GM18520 (cell line): Measurements from ENCODE around the gene B4GALT3.

ENCODE experiments used
- ATAC-seq: cut with Tn5 transposase; IDR thresholded peaks from one replicate; pipeline ENCODE4 v1.9.1; 2021; ENCODE audit not compliant: unreplicated experiment

Gene B4GALT3

GRCh38 chr1:161188381-161188780 is 11.1 kb upstream of the B4GALT3 start:
- no peak for ATAC-seq

- no peak for ATAC-seq
Observed at GRCh38 chr1:161187311-161187710, 10.0 kb upstream of the B4GALT3 start.

DNA sequence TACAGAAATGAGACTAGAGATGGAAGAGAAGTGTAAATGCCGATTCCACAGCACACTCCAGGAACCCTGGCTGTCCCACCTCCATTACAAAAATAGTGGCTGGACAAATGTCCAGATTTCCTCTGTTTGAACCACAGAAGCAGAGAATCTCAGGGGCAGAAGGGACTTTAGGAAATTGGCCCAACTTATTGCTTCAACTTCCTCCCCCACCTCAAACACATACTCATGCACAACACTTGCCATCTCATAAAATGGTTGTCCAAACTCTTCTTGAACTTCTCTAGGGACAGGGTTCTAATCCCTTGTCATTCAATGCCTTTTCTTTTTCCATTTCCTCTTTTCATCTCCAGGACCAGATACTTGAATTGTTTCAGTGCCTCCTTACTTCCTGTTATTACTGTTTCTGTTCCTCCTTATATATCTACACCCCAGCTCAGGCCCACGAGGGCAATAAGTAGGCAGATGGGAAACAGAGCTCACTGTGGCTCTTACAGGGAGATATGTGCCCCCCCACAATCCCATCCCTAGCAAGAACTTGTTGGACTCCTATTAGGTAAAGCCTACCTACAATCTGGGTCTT is 8.5 kb upstream of the B4GALT3 start:
- no peak for ATAC-seq

GRCh38 chr1:161185282-161185682 is 8.0 kb upstream of the B4GALT3 start:
- peak; percentile 67 for ATAC-seq

- peak; percentile 36 for ATAC-seq
Observed at GRCh38 chr1:161182214-161182613, 4.9 kb upstream of the B4GALT3 start.

GRCh38 chr1:161180639-161181038 is 3.3 kb upstream of the B4GALT3 start:
- no peak for ATAC-seq

- ATAC-seq: no peak
Observed at GRCh38 chr1:161179698-161180097, 2.4 kb upstream of the B4GALT3 start.

DNA sequence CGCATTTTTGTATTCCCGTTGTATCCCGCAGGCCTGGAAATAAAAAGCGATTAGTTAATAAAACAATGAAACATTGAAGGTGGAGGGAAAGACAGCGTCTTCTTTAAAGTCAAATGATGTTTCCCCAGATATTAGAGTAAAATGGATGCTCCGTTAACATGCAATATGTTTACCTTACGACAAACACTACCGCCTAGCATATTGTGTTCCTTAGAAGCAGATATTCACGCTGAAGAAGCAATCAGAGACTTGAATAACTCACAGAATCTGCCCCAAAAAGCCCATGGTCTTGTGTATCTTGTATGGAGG is 583 bp upstream of the B4GALT3 start:
- ATAC-seq: no peak

DNA sequence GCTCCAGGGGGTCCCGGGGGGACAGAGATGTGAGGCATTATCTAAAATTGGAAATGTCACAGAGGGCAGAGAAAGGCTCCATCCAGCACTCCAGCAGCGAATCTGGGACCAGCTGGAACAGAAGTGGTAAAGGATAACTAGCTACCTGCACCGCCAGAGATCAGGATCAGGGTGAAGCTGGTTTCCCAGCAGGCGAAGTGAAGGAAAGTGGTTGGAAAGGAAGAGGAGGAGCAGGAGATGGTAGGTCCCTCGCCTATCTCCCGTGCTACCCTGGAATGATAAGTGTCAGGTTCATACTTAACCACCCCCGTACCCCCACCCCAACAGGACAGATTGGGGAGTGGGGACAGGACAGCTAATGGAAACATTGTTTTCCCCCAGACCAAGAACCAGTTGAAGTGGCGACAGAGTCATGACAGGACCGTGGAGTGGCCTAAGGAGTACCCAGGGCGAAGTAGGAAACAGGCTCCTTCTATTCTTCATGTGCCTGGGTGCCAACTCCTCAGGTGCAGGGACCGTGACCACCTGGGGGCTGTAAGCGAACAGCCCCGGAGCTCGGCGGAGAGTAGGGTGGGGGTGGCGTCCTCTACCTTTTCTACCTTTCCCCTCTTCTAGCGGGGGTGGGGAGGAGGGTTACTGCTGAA is 717 bp downstream of the B4GALT3 start:
- no peak for ATAC-seq

- ATAC-seq: no peak
Observed at GRCh38 chr1:161175771-161176453, 1.4 kb downstream of the B4GALT3 start.

DNA sequence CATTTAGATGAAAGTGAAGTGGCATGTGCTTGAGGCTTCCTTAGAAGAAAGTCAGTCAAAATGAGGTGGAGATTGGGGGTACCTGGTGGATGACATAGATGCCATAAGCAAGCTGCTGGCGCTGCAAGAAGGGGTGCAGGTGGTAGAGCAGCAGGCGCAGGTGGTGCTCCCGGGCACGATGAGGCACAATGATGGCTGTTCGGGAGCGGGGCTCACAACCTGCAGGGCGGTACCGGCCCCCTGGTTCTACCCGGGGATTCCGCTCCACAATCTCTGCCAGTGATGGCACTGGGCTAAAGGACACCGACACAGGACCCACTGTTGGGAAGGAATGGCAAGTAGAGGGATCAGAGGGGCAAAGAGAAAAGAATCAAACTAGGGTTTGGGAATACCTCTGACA is 2.4 kb downstream of the B4GALT3 start:
- ATAC-seq: no peak

GRCh38 chr1:161173711-161174110 is 3.6 kb downstream of the B4GALT3 start:
- no peak for ATAC-seq

- no peak for ATAC-seq
Observed at GRCh38 chr1:161172776-161173376, 4.4 kb downstream of the B4GALT3 start.

DNA sequence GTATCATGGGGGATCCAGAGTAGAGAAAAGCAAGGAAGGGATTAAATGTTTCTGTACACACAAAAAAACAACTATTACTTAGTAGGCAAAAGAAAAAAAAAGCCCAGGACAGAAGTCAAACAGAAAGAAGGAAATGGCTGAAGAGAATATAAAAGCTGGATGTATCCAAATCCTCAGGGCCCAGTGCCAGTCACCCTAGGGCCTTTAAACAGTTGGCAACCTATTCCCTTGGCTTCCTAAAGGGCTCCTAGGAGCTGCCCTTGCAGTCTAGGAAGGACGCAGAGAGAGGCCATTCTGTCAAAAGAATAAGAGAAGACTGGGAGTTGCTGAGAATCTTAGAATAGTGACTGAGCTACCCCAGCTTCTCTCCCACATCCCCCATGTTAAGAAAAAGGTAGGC is 5.0 kb downstream of the B4GALT3 start:
- ATAC-seq: no peak

GRCh38 chr1:161171696-161172095 is 5.6 kb downstream of the B4GALT3 start:
- ATAC-seq: no peak

DNA sequence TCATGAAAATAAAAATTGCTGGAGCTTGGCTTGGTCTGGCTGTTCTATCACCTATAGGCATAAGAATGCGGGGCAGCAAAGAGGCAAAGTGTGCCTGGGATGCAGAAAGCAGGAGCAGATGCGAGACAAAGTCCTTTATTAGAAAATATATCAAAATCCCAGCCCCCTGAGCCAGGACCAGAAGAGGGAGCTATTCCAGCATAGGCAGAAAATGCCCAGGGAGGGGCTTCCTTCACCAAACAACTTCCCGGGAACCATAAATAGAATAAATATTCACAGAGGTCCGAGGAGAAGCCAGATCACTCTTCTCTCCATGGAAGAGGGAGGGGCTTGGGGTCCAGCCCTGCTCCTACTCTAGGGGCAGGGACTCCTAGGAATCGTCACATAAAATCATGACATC is 6.1 kb downstream of the B4GALT3 start:
- ATAC-seq: no peak

DNA sequence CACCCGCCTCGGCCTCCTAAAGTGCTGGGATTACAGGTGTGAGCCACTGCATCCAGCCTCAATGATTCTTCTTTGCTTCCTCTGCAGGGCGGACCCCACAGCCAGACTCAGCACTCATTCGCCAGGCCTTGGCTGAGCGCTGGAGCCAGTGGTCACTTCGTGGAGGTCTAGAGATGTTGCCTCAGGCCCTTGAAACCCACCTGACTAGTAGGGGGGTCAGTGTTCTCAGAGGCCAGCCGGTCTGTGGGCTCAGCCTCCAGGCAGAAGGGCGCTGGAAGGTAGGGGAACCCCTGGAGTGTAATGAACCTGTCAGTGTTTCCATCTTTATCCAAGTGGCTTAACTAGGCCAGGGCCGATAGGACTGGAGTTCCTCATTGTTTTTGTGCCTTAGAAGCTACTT is 8.4 kb downstream of the B4GALT3 start:
- no peak for ATAC-seq

DNA sequence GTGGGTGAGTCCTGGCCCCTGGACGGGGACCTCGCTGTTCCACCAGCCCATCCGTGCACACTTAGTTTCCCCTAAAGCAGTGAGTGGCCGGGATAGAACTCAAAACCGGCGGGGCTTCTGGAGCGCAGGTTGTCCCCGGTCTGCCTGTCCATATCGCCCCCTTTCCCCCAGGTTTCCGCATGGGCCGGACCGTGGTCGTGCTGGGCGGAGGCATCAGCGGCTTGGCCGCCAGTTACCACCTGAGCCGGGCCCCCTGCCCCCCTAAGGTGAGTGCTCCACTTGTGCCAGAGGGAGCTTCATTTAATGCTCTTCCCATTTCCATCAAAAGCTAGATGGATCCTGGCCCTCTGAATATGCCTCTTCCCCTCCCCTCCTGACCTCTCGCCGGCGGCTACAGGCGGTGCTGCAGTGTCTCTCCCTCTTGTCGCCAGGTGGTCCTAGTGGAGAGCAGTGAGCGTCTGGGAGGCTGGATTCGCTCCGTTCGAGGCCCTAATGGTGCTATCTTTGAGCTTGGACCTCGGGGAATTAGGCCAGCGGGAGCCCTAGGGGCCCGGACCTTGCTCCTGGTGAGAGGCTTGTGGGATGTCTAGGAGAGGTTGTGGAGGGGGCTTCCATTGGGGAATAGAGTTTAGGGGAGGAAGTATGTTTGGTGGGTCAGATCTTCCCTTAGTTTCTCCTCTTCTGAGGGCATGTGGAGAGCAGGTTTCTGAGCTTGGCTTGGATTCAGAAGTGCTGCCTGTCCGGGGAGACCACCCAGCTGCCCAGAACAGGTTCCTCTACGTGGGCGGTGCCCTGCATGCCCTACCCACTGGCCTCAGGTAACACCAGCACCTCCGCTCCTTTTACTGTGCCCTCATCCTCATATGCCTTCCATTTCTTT is 10.4 kb downstream of the B4GALT3 start:
- no peak for ATAC-seq

GRCh38 chr1:161165742-161166668 is 11.3 kb downstream of the B4GALT3 start, which contains the start of gene PPOX:
Gene PPOX, plus strand, starts transcription at chr1:161166426. Its CDS starts 422 bp downstream, at chr1:161166848.
- peak; percentile 90 for ATAC-seq
